ENCODE results near the gene PYROXD2. TPM values are rescaled to one million over a fixed set of nuclear protein-coding genes. Genes with fewer than 3 reads are reported as not detected.

Gene PYROXD2
- total and polyA plus RNA-seq, 2 of the 8 experiments (the other 6 are each of a cell fraction or from before 2014, with no cell fraction given), result 3.2 to 5.4 TPM

GRCh38 chr10:98363220-98363619 is 51.8 kb downstream of the PYROXD2 start:
- no peaks in the 10 kb centered on the region for H4K20me1 ChIP-seq (replicated peaks in 1 of 2; ENCODE audit: control insufficient read depth in 1 of 2, insufficient read depth in 2 of 2, low read length in 2 of 2)

More at GRCh38 chr10:98363220-98363619, 51.8 kb downstream of the PYROXD2 start:
- H4K8ac ChIP-seq (ENCODE audit: extremely low read depth, insufficient read depth, low read length), result no peak overlapping the region
- H2AK5ac ChIP-seq (ENCODE audit: low read depth, low read length), result no peak overlapping the region
- ChIA-PET POLR2A (ENCODE audit: partially characterized antibody) (interaction anchor here (0.5 kb wide), 1 partner anchor 755 kb away, joined by 3 read pairs; no protein-coding TSS in a partner anchor), CTCF (ENCODE audit: partially characterized antibody) (interaction anchor here (0.8 to 1.2 kb wide), 2 partner anchors 62 to 64 kb away, joined by 3 read pairs; no protein-coding TSS in a partner anchor)
- H3K9ac ChIP-seq (replicated peaks in 1 of 4; ENCODE audit: extremely low read depth in 1 of 4, low read depth in 3 of 4, low read length in 3 of 4), result no peak overlapping the region
- H3K23me2 ChIP-seq (ENCODE audit: low read depth, low read length), result no peaks in the 10 kb centered on the region
- DNase-seq (ENCODE audit: low read depth in 1 of 2, low spot score in 2 of 2) (no peak), FAIRE-seq (no peak)
- H3K79me2 ChIP-seq (ENCODE audit: control insufficient read depth in 1 of 2, insufficient read depth in 2 of 2, low read length in 2 of 2), result no peaks in the 10 kb centered on the region
- H3K9me3 ChIP-seq (ENCODE audit: insufficient read depth in 2 of 2, low read depth in 1 of 2, low read length in 1 of 2), result no peaks in the 10 kb centered on the region
- no peak overlapping the region for H3K4ac ChIP-seq (replicated peaks; ENCODE audit: insufficient read length, low read depth, low read length)
- no peak overlapping the region for H2BK5ac ChIP-seq (ENCODE audit: low read depth, low read length)
- no peaks in the 10 kb centered on the region for H3K36me3 ChIP-seq (ENCODE audit: control insufficient read depth in 2 of 4, insufficient read depth in 4 of 4, low read length in 3 of 4)
- WGBS, 2 experiments (ENCODE audit: extremely low coverage in 1 of 2, insufficient coverage in 1 of 2, insufficient read length in 1 of 2, insufficient replicate concordance in 2 of 2, low coverage in 1 of 2, low lambda C conversion rate in 2 of 2, missing lambda C conversion rate in 1 of 2), result 93% methylated on average over 6 of the region's 6 CpGs; no CpG with 5 or more reads in 1 of the 2 experiments
- TF ChIP-seq MAX (IDR thresholded peaks at IDR 0.05) (no peak), FOSL1 (IDR thresholded peaks at IDR 0.05; ENCODE audit: insufficient read depth, low read depth, low read length) (no peak), TAF7 (optimal IDR thresholded peaks at IDR 0.05; ENCODE audit: borderline replicate concordance, low read depth, low read length) (no peak), TCF12 (IDR thresholded peaks at IDR 0.05; ENCODE audit: low read depth, low read length) (no peak), POLR2A (IDR thresholded peaks at IDR 0.05; ENCODE audit: control extremely low read depth in 1 of 2, low read depth in 2 of 2, low read length in 2 of 2) (no peak)
- H3K27me3 ChIP-seq (replicated peaks in 1 of 4; ENCODE audit: control insufficient read depth in 3 of 4, extremely low read depth in 1 of 4, insufficient read depth in 3 of 4, low read length in 3 of 4), result 0 out of 7 replicates have a peak, but pooled peaks cover 0 to 3% (median 0%) of the 10 kb centered on the region in 4 experiments
- H3K56ac ChIP-seq (replicated peaks; ENCODE audit: insufficient read length, low read depth, low read length), result no peak overlapping the region
- no peak overlapping the region for H3K4me2 ChIP-seq (ENCODE audit: insufficient read depth in 1 of 2, low read depth in 2 of 2, low read length in 2 of 2)
- no peak overlapping the region for H4K91ac ChIP-seq (replicated peaks; ENCODE audit: insufficient read length, low read length)
- no peak overlapping the region for H3K4me3 ChIP-seq (ENCODE audit: extremely low read depth in 1 of 4, insufficient read depth in 2 of 4, low read depth in 3 of 4, low read length in 4 of 4)
- no peak overlapping the region for H2AFZ ChIP-seq (ENCODE audit: low read length)
- no peak overlapping the region for H2BK12ac ChIP-seq (ENCODE audit: low read depth, low read length)
- H2BK120ac ChIP-seq (replicated peaks; ENCODE audit: low read depth, low read length), result no peak overlapping the region
- no peak overlapping the region for H3K23ac ChIP-seq (ENCODE audit: insufficient read length)
- H3K4me1 ChIP-seq (replicated peaks in 1 of 4; ENCODE audit: control insufficient read depth in 3 of 4, insufficient read depth in 4 of 4, low read length in 3 of 4), result peaks cover 0 to 7% (median 4%) of the 10 kb centered on the region in 4 experiments; a peak in 4 of 7 replicates
- H3K18ac ChIP-seq (ENCODE audit: extremely low read depth, low read length), result no peak overlapping the region
- no peak overlapping the region for H2BK20ac ChIP-seq (ENCODE audit: low read length)
- no peaks in the 10 kb centered on the region for H3K79me1 ChIP-seq (ENCODE audit: low read depth, low read length)
- no peak overlapping the region for H3K14ac ChIP-seq (ENCODE audit: insufficient read length)
- no peak overlapping the region for H2BK15ac ChIP-seq (ENCODE audit: low read length)
- no peak overlapping the region for H4K5ac ChIP-seq (ENCODE audit: insufficient read length, low read depth, low read length)
- no peak overlapping the region for H3K27ac ChIP-seq (ENCODE audit: low read depth, low read length)

All from H1 (cell line).